ENCODE data around the gene ZHX3. TPM values are rescaled to one million over a fixed set of nuclear protein-coding genes. Genes with fewer than 3 reads are reported as not detected.

ZHX3 gene
- total and polyA plus RNA-seq, 9 of the 15 experiments (the other 6 are each of a cell fraction or from before 2014, with no cell fraction given): 0.80 to 14.6 (median 4.9) TPM

DNA sequence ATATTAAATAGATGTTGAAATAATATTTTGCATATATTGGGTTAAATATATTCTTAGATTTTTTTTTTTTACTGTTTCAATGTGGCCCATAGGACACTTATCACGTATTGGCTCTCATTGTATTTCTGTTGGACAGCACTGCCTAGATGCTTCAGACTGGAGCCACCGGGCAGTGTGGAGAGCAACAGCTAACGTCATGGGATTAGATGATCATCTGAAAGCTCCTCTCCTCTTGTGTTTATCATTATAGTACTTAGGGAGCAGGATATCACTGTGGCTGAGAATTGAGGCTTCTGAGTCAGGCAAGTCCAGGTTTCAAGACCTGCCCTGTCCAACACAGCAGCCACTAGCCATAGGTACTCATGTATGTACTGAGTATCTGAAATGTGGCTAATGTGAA lies 87.4 kb downstream of the ZHX3 start:
- CTCF ChIA-PET (ENCODE audit: low intra/inter-chr PET ratio): no interaction called here
- no peak for DNase-seq (ENCODE audit: extremely low read depth in 1 of 4, low spot score in 3 of 4)
- in situ Hi-C loops (cut with MboI): loop anchor here (10.0 kb wide), 1 partner anchor 255 kb away; no protein-coding TSS in a partner anchor

More for the DNA sequence above, 87.4 kb downstream of the ZHX3 start:
- TF ChIP-seq ARHGAP35 (IDR thresholded peaks at IDR 0.05; ENCODE audit: partially characterized antibody) (no peak), HDGF (IDR thresholded peaks at IDR 0.05) (no peak), PHF20 (IDR thresholded peaks at IDR 0.05; ENCODE audit: partially characterized antibody) (no peak), UBTF (IDR thresholded peaks at IDR 0.05; ENCODE audit: borderline replicate concordance in 1 of 2, low read depth in 2 of 2, low read length in 2 of 2) (no peak), GABPB2 (CRISPR knock-in tag; conservative IDR thresholded peaks at IDR 0.05) (no peak), RBM34 (IDR thresholded peaks at IDR 0.05; ENCODE audit: borderline replicate concordance, insufficient read depth, low read length) (no peak), PCBP2 (IDR thresholded peaks at IDR 0.05; ENCODE audit: low read depth, low read length, poor library complexity, severe bottlenecking) (no peak), CBX1 (IDR thresholded peaks at IDR 0.05; ENCODE audit: low read depth) (no peak), FOXO4 (CRISPR knock-in tag; IDR thresholded peaks at IDR 0.05) (no peak), NR2C1 (IDR thresholded peaks at IDR 0.05) (no peak), NR2C1 (tag; IDR thresholded peaks at IDR 0.05) (no peak), SMARCA4 (IDR thresholded peaks at IDR 0.05) (no peak), FOXJ2 (tag; IDR thresholded peaks at IDR 0.05) (no peak), FOS (IDR thresholded peaks at IDR 0.05; ENCODE audit: extremely low read depth, insufficient read length) (no peak)
- no peak overlapping the region for H2AFZ ChIP-seq (ENCODE audit: low read depth, low read length)
- 0 out of 2 replicates have a peak, but pooled peaks cover 3% of the 10 kb centered on the region for H4K20me1 ChIP-seq (replicated peaks; ENCODE audit: control insufficient read depth, insufficient read depth, low read length)
- H3K9ac ChIP-seq (ENCODE audit: insufficient read depth in 1 of 2, low read depth in 2 of 2, low read length in 2 of 2): no peak overlapping the region
- no peak overlapping the region for H3K4me2 ChIP-seq (ENCODE audit: insufficient read depth, low read length)
- no peaks in the 10 kb centered on the region for H3K79me2 ChIP-seq (ENCODE audit: control insufficient read depth, insufficient read depth, low read length)
- intact Hi-C loops (cut with micrococcal nuclease): no loop called here
- H3K36me3 ChIP-seq (ENCODE audit: control insufficient read depth, insufficient read depth, low read length): no peaks in the 10 kb centered on the region
- H3K27me3 ChIP-seq (ENCODE audit: control insufficient read depth in 2 of 2, insufficient read depth in 2 of 2, low read length in 2 of 2): no peaks in the 10 kb centered on the region
- WGBS (ENCODE audit: insufficient coverage, low coverage, missing lambda C conversion rate): 58% methylated on average over 3 of the region's 3 CpGs
- FAIRE-seq: no peak
- H3K4me1 ChIP-seq (replicated peaks in 1 of 2; ENCODE audit: control insufficient read depth in 2 of 2, insufficient read depth in 2 of 2, low read length in 2 of 2): peaks cover 3 to 4% of the 10 kb centered on the region in 2 experiments; a peak in 4 of 5 replicates
- H3K9me1 ChIP-seq (ENCODE audit: control insufficient read depth, insufficient read depth, low read length): no peaks in the 10 kb centered on the region
- no peaks in the 10 kb centered on the region for H3K9me3 ChIP-seq (replicated peaks; ENCODE audit: control insufficient read depth, insufficient read depth, low read depth, low read length)
- no TSS peak for BruUV-seq (replicated peaks)
- no peak overlapping the region for H3K4me3 ChIP-seq
- no peak overlapping the region for H3K27ac ChIP-seq (ENCODE audit: extremely low read depth, low read depth, low read length)
- ATAC-seq: no peak
- POLR2A ChIA-PET: no interaction called here
